Activated CD8-positive, alpha-beta T cell treated with anti-CD3 and anti-CD28 coated beads for 36 hours (primary cell): ENCODE data around the gene LIMA1. TPM values are rescaled to one million over a fixed set of nuclear protein-coding genes. Genes with fewer than 3 reads are reported as not detected.
"Not testable (repeated sequence)": the region's sequence is repeated elsewhere in the genome, so short reads cannot be mapped to it uniquely, and the experiment has no call there.

Source experiments
- ATAC-seq: fragments of 200-7000 bp; cut with Tn5 transposase; one replicate; pipeline ENCODE4 v1.10.0; 2021; ENCODE audit warnings: mild to moderate bottlenecking, moderate library complexity
- CTCF ChIA-PET: fragments of 350-600 bp; sonication (Branson Sonifier 250); formaldehyde crosslinking; loops from one replicate; lab custom pipeline; 2021; ENCODE audit warnings: antibody characterized with exemption; lab: Charles Lee
- POLR2A ChIA-PET: fragments of 350-600 bp; sonication (Branson Sonifier 250); formaldehyde crosslinking; loops from one replicate; lab custom pipeline; 2021; ENCODE audit warnings: antibody characterized with exemption; lab: Charles Lee
- DNase-seq: peaks from one replicate; pipeline ENCODE4 v3.0.0-alpha.2; 2020
- H3K27ac Mint-ChIP-seq: one replicate; pipeline ENCODE4 v1.8.0; 2021; ENCODE audit warnings: mild to moderate bottlenecking, mixed read lengths
- H3K27me3 Mint-ChIP-seq: one replicate; pipeline ENCODE4 v1.8.0; 2021; ENCODE audit warnings: mixed read lengths
- H3K36me3 Mint-ChIP-seq: one replicate; pipeline ENCODE4 v1.8.0; 2021; ENCODE audit warnings: low read depth, mixed read lengths
- H3K4me1 Mint-ChIP-seq: one replicate; pipeline ENCODE4 v1.8.0; 2021; ENCODE audit warnings: low read depth, mixed read lengths
- H3K4me3 Mint-ChIP-seq: one replicate; pipeline ENCODE4 v1.8.0; 2021; ENCODE audit warnings: mild to moderate bottlenecking, moderate library complexity, mixed read lengths
- H3K9me3 Mint-ChIP-seq: one replicate; pipeline ENCODE4 v1.8.0; 2021; ENCODE audit warnings: mixed read lengths
- intact Hi-C: fragments of 100-400 bp; cut with micrococcal nuclease; formaldehyde crosslinking; loops from one replicate; pipeline ENCODE4 v1.10.0; 2022
- total RNA-seq, 2 experiments: library from RNA; stranded (reverse); gene quantifications; one replicate each; pipeline ENCODE4 v1.2.3, GENCODE V29; 2021
- TF ChIP-seq, protein P1 (sequence below): fragments of 200-600 bp; IDR thresholded peaks from one replicate; pipeline ENCODE4 v1.8.0; 2022; ENCODE audit warnings: antibody characterized with exemption, mild to moderate bottlenecking

The LIMA1 gene
- total RNA-seq, 2 experiments from 2014 or later, result 44.2 to 45.5 TPM

DNA sequence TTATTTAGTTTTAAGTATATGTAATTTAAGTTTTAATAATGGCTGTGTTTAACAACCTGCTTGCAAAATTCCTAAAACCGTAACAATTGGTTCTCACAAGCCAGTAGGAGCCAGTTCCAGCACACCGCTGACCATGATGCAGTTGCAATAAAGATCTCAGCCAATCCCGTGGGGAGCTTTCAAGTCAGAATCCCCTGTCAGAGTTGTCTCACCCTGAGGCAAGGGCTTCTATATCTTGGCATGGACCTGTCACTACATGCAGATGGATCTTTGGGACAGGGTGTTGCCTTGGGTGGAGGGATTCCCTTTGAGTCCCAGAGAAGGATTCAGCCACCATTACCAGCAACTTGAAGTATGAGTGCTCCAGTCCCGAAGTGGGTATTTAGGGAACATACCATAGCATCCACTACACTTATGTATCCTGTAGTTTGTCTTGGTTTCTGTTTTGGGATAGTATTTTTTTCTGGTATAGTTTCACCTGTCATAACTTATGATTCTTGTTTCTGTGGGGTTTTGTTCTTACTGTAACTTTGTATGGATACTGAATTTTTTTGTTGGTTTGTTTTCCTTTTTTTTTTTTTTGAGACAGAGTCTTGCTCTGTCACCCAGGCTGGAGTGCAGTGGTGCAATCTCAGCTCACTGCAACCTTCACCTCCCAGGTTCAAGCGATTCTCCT lies 30.1 kb upstream of the LIMA1 start:
- POLR2A ChIA-PET, result no interaction called here
- CTCF ChIA-PET, result interaction anchor here (0.8 to 2.6 kb wide), 11 partner anchors 15 to 239 kb away, joined by 3 to 27 read pairs (median 6); partner anchors contain the start of genes COX14 and LIMA1
- no peaks in the 10 kb centered on the region for H3K27me3 Mint-ChIP-seq
- ATAC-seq (no peak), DNase-seq (no peak)
- H3K9me3 Mint-ChIP-seq, result no peaks in the 10 kb centered on the region
- intact Hi-C loops, result loop anchor here (10.0 kb wide), 2 partner anchors 129 to 199 kb away; partner anchors contain the start of gene COX14
- no peaks in the 10 kb centered on the region for H3K36me3 Mint-ChIP-seq
- no peak overlapping the region for H3K27ac Mint-ChIP-seq
- H3K4me1 Mint-ChIP-seq, result peaks cover 2% of the 10 kb centered on the region
- TF ChIP-seq, protein P1, sequence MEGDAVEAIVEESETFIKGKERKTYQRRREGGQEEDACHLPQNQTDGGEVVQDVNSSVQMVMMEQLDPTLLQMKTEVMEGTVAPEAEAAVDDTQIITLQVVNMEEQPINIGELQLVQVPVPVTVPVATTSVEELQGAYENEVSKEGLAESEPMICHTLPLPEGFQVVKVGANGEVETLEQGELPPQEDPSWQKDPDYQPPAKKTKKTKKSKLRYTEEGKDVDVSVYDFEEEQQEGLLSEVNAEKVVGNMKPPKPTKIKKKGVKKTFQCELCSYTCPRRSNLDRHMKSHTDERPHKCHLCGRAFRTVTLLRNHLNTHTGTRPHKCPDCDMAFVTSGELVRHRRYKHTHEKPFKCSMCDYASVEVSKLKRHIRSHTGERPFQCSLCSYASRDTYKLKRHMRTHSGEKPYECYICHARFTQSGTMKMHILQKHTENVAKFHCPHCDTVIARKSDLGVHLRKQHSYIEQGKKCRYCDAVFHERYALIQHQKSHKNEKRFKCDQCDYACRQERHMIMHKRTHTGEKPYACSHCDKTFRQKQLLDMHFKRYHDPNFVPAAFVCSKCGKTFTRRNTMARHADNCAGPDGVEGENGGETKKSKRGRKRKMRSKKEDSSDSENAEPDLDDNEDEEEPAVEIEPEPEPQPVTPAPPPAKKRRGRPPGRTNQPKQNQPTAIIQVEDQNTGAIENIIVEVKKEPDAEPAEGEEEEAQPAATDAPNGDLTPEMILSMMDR, result no peak
- H3K4me3 Mint-ChIP-seq, result no peak overlapping the region

DNA sequence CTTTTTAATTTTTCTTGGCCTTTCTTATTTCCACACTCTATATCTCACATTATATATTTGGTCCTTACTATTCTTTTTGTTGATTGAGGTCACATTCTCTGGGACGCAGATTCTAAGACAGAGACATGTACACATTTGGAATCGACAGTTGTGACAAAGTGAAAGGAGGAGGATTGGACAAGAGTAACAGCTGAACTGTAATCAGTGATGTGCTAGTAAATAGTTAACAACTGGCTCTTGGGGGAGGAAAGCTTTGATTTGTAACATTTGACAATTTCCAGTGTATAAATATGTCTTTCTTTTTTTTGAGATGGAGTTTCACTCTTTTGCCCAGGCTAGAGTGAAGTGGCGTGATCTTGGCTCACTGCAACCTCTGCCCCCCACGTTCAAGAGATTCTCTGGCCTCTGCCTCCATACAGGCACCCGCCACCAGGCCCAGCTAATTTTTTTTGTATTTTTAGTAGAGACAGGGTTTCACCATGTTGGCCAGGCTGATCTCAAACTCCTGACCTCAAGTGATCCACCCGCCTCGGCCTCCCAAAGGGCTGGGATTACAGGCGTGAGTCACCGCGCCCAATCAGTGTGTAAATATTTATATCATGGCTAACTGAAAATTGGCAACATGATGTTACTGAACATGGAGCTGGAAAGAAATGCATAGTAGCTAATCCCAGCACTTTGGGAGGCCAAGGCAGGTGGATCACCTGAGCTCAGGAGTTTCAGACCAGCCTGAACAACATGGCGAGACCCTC lies 28.7 kb upstream of the LIMA1 start:
- not testable (repeated sequence) for DNase-seq, H3K9me3 Mint-ChIP-seq, H3K4me1 Mint-ChIP-seq, H3K36me3 Mint-ChIP-seq, H3K4me3 Mint-ChIP-seq, H3K27me3 Mint-ChIP-seq, ATAC-seq, H3K27ac Mint-ChIP-seq
- intact Hi-C loops, result loop anchor here (10.0 kb wide), 2 partner anchors 127 to 197 kb away; partner anchors contain the start of gene COX14
- CTCF ChIA-PET, result interaction anchor here (1.3 kb wide), 1 partner anchor 200 kb away, joined by 4 read pairs; the partner anchor contains the start of gene COX14
- POLR2A ChIA-PET, result interaction anchor here (0.6 kb wide), 1 partner anchor 345 kb away, joined by 3 read pairs; no protein-coding TSS in a partner anchor

DNA sequence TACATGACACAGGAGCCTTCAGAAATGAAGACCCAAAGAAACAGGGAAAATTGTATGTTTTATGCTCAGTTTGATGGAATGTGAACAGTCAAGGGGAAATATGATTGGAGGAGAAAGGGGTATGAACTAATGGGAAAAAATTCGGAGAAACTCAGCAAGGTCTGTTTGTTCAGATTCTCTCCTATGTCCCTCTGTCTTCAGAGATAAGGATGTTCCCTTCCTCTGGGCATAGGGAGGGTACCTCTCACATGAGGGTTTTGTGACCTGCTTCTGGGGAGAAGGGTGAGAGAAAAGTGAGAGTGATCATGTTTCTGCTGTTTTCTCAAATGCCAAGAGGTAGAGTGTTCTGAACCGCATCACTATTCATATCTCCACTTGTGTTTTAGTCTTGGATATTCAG lies 26.6 kb upstream of the LIMA1 start:
- Mint-ChIP-seq H3K36me3 (no peaks in the 10 kb centered on the region), H3K27me3 (no peaks in the 10 kb centered on the region), H3K9me3 (no peaks in the 10 kb centered on the region), H3K4me1 (peaks cover 2% of the 10 kb centered on the region), H3K4me3 (no peak overlapping the region), H3K27ac (no peak overlapping the region)
- POLR2A ChIA-PET, result no interaction called here
- TF ChIP-seq, protein P1, result no peak
- intact Hi-C loops, result loop anchor here (10.0 kb wide), 2 partner anchors 125 to 195 kb away; partner anchors contain the start of gene COX14
- ATAC-seq, result no peak
- CTCF ChIA-PET, result interaction anchor here (0.7 to 1.6 kb wide), 2 partner anchors 14 to 22 kb away, joined by 3 to 4 read pairs; no protein-coding TSS in a partner anchor
- DNase-seq, result no peak

DNA sequence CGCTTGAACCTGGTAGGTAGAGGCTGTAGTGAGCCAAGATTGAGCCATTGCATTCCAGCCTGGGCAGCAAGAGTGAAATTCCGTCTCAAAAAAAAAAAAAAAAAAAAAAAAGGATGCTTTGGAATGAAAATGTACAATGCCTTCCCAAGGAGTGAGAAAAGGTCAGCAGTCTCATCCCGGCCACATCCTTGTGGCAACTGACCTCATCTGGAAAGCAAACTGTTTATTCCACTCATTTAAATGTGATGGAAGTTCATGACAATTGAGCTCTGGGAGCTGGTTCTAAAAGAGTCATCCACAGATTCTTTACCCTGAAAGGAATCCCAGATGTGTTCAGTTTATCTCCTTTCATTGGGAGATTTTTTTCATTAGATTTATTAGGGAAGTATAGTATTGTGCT lies 19.4 kb upstream of the LIMA1 start:
- Mint-ChIP-seq H3K36me3 (no peaks in the 10 kb centered on the region), H3K27me3 (no peaks in the 10 kb centered on the region), H3K9me3 (no peaks in the 10 kb centered on the region), H3K4me3 (no peak overlapping the region), H3K4me1 (peaks cover 3% of the 10 kb centered on the region), H3K27ac (no peak overlapping the region)
- DNase-seq (no peak), ATAC-seq (no peak)
- intact Hi-C loops, result no loop called here
- CTCF ChIA-PET, result no interaction called here
- TF ChIP-seq, protein P1, result no peak
- POLR2A ChIA-PET, result no interaction called here

DNA sequence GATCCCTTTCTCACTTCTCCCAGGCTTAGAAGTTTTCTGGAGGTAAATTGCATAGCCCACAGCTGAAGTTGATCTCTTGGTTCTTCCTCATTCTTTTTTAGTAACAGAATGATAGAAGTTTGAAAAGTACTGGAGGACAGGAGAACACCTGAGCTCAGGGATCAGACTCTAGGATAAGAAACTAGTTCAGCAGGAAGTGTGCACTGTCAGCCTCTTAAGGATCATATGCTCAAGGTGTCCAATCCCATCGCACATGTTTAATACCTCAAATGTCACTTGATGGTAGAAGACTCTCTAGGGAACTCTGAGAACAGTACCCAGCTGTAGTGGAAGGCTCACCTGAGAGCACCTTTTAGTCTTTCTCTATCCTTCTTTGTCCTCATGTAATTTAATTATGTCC lies 14.7 kb upstream of the LIMA1 start:
- Mint-ChIP-seq H3K9me3 (no peaks in the 10 kb centered on the region), H3K4me1 (peaks cover 3% of the 10 kb centered on the region), H3K27me3 (no peaks in the 10 kb centered on the region), H3K36me3 (no peaks in the 10 kb centered on the region), H3K27ac (no peak overlapping the region), H3K4me3 (no peak overlapping the region)
- ATAC-seq (no peak), DNase-seq (no peak)
- intact Hi-C loops, result no loop called here
- TF ChIP-seq, protein P1, result no peak
- POLR2A ChIA-PET, result no interaction called here
- CTCF ChIA-PET, result interaction anchor here (1.3 to 1.9 kb wide), 2 partner anchors 17 to 34 kb away, joined by 3 to 8 read pairs; no protein-coding TSS in a partner anchor
